ENCODE results near the gene ADAD2. TPM values are rescaled to one million over a fixed set of nuclear protein-coding genes. Genes with fewer than 3 reads are reported as not detected.

Gene ADAD2
- total and polyA plus RNA-seq, 2 of the 4 experiments (the other 2 are of a cell fraction): not detected

DNA sequence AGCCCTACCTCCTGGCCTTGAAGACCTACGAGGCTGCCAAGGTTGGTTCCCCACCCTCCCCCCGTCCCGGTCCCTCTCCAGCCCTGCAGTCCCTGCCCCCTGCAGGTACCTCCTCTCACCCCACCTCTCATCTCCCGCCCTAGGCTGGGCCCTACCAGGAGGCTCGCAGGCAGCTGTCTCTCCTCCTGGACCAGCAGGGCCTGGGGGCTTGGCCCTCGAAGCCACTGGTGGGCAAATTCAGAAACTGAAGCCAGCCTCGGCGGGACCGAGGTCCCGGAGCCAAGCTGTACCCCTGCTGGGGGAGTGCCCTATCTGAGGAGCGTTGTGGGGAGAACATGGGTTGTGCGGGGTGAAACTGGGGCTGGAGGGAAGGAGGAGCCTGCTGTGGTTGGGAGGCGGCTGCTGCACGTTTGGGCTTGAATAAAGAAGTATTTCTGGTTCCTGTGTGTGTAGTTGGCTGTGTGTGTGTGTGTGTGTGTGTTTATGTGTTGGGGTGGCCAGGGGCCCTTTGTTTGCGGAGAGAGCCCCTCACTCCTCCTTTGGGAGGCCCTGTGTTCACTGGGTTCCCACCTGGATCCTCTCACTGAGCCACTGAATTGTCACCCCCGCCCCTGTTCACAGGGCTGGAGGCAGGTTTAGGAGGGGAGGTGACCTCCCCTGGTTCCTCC, 5.9 kb downstream of the ADAD2 start:
- ChIA-PET POLR2A (ENCODE audit: unreplicated experiment) (no interaction called here), CTCF (no interaction called here)
- Histone ChIP-seq H3K79me1 (ENCODE audit: low read depth in 1 of 2, low read length in 2 of 2) (no peaks in the 10 kb centered on the region), H3K4me3 (ENCODE audit: insufficient read depth, low read depth, low read length) (no peak overlapping the region), H4K8ac (ENCODE audit: low read depth in 2 of 2, low read length in 2 of 2) (no peak overlapping the region), H3K9ac (ENCODE audit: low read depth, low read length) (no peak overlapping the region), H2AK9ac (replicated peaks; ENCODE audit: low read depth, low read length, poor library complexity) (peak overlapping the region; percentile 16), H3K4ac (ENCODE audit: low read depth, low read length) (no peak overlapping the region), H3K36me3 (ENCODE audit: control insufficient read depth, insufficient read depth, low read length) (no peaks in the 10 kb centered on the region), H3K56ac (ENCODE audit: extremely low read depth, insufficient read depth, low read length) (no peak overlapping the region), H4K91ac (ENCODE audit: insufficient read depth, low read depth, low read length) (no peak overlapping the region), H3K27me3 (ENCODE audit: control insufficient read depth, insufficient read depth, low read length) (peaks cover 34% of the 10 kb centered on the region), H3K27ac (ENCODE audit: insufficient read depth, low read length) (no peak overlapping the region), H3K18ac (ENCODE audit: low read depth, low read length) (no peak overlapping the region), H2AFZ (replicated peaks; ENCODE audit: low read length, poor library complexity) (no peak overlapping the region), H3K23ac (ENCODE audit: low read depth, low read length) (no peak overlapping the region), H3K4me2 (ENCODE audit: low read depth, low read length) (no peak overlapping the region), H3K9me1 (ENCODE audit: insufficient read depth, low read length) (no peaks in the 10 kb centered on the region), H2BK120ac (ENCODE audit: low read depth, low read length) (no peak overlapping the region), H3K14ac (replicated peaks; ENCODE audit: low read depth, low read length) (no peak overlapping the region), H3K4me1 (ENCODE audit: control insufficient read depth, insufficient read depth, low read length) (peaks cover 2% of the 10 kb centered on the region; the same call in 1 of the 2 replicates), H2AK5ac (ENCODE audit: low read depth, low read length) (0 out of 2 replicates have a peak overlapping the region, but pooled peaks have one; percentile 15), H2BK20ac (ENCODE audit: low read depth, low read length) (no peak overlapping the region), H2BK5ac (ENCODE audit: low read depth, low read length, poor library complexity, severe bottlenecking) (no peak overlapping the region), H4K20me1 (ENCODE audit: insufficient read depth, low read length) (no peaks in the 10 kb centered on the region; the same call in 1 of the 2 replicates), H3K9me3 (ENCODE audit: control insufficient read depth, insufficient read depth, low read length) (no peaks in the 10 kb centered on the region), H2BK15ac (ENCODE audit: low read depth, low read length) (no peak overlapping the region), H4K5ac (ENCODE audit: low read depth, low read length) (no peak overlapping the region)
- intact Hi-C loops (cut with micrococcal nuclease): no loop called here
- BruUV-seq (replicated peaks): no TSS peak
- in situ Hi-C loops (cut with MboI; ENCODE audit: low sequenced_read_pairs): no loop called here
- WGBS, 2 experiments (ENCODE audit: extremely low coverage in 2 of 2, insufficient read length in 1 of 2): 49% methylated on average over 6 of the region's 16 CpGs; no CpG with 5 or more reads in 1 of the 2 experiments
- ATAC-seq (ENCODE audit: low read depth) (no peak), DNase-seq (no peak)
- dilution Hi-C loops (cut with HindIII; ENCODE audit: low sequenced_read_pairs, unreplicated experiment): no loop called here
- TF ChIP-seq, protein P1, sequence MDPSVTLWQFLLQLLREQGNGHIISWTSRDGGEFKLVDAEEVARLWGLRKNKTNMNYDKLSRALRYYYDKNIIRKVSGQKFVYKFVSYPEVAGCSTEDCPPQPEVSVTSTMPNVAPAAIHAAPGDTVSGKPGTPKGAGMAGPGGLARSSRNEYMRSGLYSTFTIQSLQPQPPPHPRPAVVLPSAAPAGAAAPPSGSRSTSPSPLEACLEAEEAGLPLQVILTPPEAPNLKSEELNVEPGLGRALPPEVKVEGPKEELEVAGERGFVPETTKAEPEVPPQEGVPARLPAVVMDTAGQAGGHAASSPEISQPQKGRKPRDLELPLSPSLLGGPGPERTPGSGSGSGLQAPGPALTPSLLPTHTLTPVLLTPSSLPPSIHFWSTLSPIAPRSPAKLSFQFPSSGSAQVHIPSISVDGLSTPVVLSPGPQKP (IDR thresholded peaks at IDR 0.05; ENCODE audit: borderline replicate concordance, low read depth, low read length): no peak
- TF ChIP-seq, protein P2, sequence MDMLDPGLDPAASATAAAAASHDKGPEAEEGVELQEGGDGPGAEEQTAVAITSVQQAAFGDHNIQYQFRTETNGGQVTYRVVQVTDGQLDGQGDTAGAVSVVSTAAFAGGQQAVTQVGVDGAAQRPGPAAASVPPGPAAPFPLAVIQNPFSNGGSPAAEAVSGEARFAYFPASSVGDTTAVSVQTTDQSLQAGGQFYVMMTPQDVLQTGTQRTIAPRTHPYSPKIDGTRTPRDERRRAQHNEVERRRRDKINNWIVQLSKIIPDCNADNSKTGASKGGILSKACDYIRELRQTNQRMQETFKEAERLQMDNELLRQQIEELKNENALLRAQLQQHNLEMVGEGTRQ (IDR thresholded peaks at IDR 0.05; ENCODE audit: low read depth, low read length): no peak
- TF ChIP-seq POLR2A (IDR thresholded peaks at IDR 0.05; ENCODE audit: low read depth, low read length) (no peak), BHLHE40 (IDR thresholded peaks at IDR 0.05; ENCODE audit: low read depth, low read length) (no peak), MXI1 (IDR thresholded peaks at IDR 0.05; ENCODE audit: borderline replicate concordance, low read depth, low read length) (no peak), MAZ (IDR thresholded peaks at IDR 0.05; ENCODE audit: borderline replicate concordance, low read depth, low read length) (no peak), FOS (IDR thresholded peaks at IDR 0.05; ENCODE audit: low read depth, low read length) (no peak), CEBPB (IDR thresholded peaks at IDR 0.05; ENCODE audit: low read depth, low read length) (no peak), RAD21 (IDR thresholded peaks at IDR 0.05; ENCODE audit: low read length) (no peak)

Data from IMR-90 (cell line).